ENCODE data around the gene RAB36.

RAB36 gene

GRCh38 chr22:23137905-23138561, 7.2 kb upstream of the RAB36 start:
- no peak for DNase-seq (ENCODE audit: low read depth in 2 of 2)

- DNase-seq (ENCODE audit: low read depth in 2 of 2), result no peak
Measured at GRCh38 chr22:23138584-23139435, 6.5 kb upstream of the RAB36 start.

GRCh38 chr22:23140385-23140784, 4.9 kb upstream of the RAB36 start:
- no peak for DNase-seq (ENCODE audit: low read depth in 2 of 2)

- no peak for DNase-seq (ENCODE audit: low read depth in 2 of 2)
Measured at GRCh38 chr22:23142546-23143105, 2.7 kb upstream of the RAB36 start.

- no peak for DNase-seq (ENCODE audit: low read depth in 2 of 2)
Measured at GRCh38 chr22:23143119-23143518, 2.2 kb upstream of the RAB36 start.

- DNase-seq (ENCODE audit: low read depth in 2 of 2), result no peak
Measured at GRCh38 chr22:23144432-23144831, 845 bp upstream of the RAB36 start.

- DNase-seq (ENCODE audit: low read depth in 2 of 2), result no peak
Measured at GRCh38 chr22:23145878-23146470, 697 bp downstream of the RAB36 start.

- no peak for DNase-seq (ENCODE audit: low read depth in 2 of 2)
Measured at GRCh38 chr22:23146478-23147205, 1.4 kb downstream of the RAB36 start.

- DNase-seq (ENCODE audit: low read depth in 2 of 2), result no peak
Measured at GRCh38 chr22:23147617-23148387, 2.5 kb downstream of the RAB36 start.

GRCh38 chr22:23149743-23150238, 4.5 kb downstream of the RAB36 start:
- DNase-seq (ENCODE audit: low read depth in 2 of 2), result no peak

- no peak for DNase-seq (ENCODE audit: low read depth in 2 of 2)
Measured at GRCh38 chr22:23150762-23151161, 5.5 kb downstream of the RAB36 start.

- no peak for DNase-seq (ENCODE audit: low read depth in 2 of 2)
Measured at GRCh38 chr22:23151827-23152226, 6.5 kb downstream of the RAB36 start.

- DNase-seq (ENCODE audit: low read depth in 2 of 2), result no peak
Measured at GRCh38 chr22:23152238-23153114, 7.2 kb downstream of the RAB36 start.

- DNase-seq (ENCODE audit: low read depth in 2 of 2), result no peak
Measured at GRCh38 chr22:23153994-23154393, 8.7 kb downstream of the RAB36 start.

- no peak for DNase-seq (ENCODE audit: low read depth in 2 of 2)
Measured at GRCh38 chr22:23154461-23154860, 9.2 kb downstream of the RAB36 start.

- no peak for DNase-seq (ENCODE audit: low read depth in 2 of 2)
Measured at GRCh38 chr22:23155143-23155542, 9.9 kb downstream of the RAB36 start.

GRCh38 chr22:23155831-23156230, 10.6 kb downstream of the RAB36 start:
- no peak for DNase-seq (ENCODE audit: low read depth in 2 of 2)

- DNase-seq (ENCODE audit: low read depth in 2 of 2), result no peak
Measured at GRCh38 chr22:23156286-23156685, 11.0 kb downstream of the RAB36 start.

GRCh38 chr22:23157560-23158515, 12.6 kb downstream of the RAB36 start:
- no peak for DNase-seq (ENCODE audit: low read depth in 2 of 2)

Data from fibroblast of skin of left biceps (primary cell).